HG03571 (cell line): ENCODE results near the gene SDK2.

Experiments used
- ATAC-seq: cut with Tn5 transposase; IDR thresholded peaks from one replicate; pipeline ENCODE4 v1.9.1; 2021; ENCODE audit not compliant: unreplicated experiment

The SDK2 gene

DNA sequence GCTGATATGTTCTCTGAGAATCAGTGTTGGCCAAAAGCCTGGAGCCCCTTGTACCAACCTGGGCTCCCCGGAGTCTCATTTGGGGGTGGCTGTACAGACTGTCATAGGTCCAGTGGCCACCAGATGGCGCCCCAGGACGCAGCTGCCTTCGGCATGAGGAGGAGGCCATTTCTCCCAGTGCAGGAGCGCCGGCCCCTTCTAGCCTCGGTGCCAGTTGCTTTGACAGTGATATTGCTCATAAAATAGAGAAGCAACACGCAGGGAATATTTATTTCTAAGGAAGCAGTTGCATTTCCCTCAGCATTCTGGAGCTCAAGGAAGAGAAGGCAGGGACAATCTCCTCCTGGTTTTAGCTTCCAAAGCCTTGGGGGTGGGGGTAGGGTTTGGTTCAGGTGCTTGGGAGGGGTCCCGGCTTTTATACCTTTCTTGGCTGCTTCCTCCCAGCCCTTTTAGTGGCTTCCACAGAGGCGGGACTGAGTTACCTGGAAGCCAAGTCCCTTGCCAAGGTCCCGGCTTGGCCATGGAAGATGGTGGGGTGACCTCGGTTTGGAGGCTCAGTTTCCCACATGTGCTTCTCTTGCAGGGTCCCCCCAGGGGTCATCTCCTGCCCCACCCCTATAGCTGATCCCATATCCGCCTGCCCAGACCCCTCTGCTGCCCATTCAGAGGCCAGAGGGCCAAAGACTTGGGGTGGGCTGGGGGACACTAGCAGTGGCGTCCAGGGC, 214.6 kb downstream of the SDK2 start:
- ATAC-seq = peak; percentile 60

DNA sequence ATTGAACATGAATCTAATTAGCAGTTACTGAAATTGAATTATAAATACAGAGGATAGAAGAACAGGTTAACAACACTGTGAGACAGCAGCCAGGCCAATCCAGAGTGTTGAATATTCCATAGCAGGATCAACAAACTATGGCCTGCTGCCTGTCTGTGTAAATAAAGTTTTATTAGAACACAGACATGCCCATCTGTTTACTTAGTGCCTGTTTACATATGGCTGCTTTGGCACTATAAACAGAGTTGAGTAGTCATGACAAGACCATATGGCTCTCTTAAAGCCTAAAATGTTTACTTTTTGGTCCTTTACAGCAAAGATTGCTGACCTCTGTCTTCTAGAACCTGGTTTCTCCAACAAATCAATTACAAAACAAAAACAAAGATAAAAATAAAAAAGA, 217.0 kb downstream of the SDK2 start:
- ATAC-seq = no peak

DNA sequence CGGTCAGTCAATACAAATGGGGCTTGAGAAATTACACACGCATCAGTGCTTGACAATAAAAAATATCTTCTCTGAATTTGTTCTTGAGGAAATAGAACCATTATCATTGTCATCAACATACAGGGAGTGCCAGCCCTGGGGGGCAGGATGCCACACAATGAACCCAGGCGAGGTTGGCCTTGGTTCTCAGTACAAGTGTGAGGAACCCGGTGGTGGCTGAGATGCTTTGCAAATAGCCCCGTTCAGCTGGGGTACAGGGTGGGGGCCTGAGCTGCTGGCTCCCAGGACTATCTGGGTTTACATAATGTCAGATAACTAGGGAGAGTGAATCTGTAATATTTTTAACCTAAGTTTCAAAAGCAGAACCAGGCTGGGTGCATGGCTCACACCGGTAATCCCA, 219.7 kb downstream of the SDK2 start:
- no peak for ATAC-seq

DNA sequence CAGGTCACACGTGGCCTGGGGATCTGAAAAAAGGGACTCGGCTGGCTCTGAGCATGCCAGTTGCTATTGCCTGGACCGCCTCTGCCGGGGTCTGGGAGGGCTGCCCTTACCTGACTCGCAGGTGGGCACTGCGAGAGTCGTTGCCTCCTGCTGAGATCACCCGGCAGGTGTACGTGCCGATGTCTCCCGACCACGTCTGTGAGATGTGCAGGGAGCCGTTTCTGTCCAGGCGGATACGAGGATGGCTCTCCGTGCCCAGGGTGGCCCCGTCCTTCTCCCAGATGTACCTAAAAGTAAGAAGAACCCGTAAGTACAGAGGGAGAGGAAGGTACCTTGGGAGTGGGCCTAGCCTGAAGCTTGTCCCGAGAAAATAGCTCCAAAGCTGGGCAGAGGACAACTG, 220.4 kb downstream of the SDK2 start:
- ATAC-seq = no peak

DNA sequence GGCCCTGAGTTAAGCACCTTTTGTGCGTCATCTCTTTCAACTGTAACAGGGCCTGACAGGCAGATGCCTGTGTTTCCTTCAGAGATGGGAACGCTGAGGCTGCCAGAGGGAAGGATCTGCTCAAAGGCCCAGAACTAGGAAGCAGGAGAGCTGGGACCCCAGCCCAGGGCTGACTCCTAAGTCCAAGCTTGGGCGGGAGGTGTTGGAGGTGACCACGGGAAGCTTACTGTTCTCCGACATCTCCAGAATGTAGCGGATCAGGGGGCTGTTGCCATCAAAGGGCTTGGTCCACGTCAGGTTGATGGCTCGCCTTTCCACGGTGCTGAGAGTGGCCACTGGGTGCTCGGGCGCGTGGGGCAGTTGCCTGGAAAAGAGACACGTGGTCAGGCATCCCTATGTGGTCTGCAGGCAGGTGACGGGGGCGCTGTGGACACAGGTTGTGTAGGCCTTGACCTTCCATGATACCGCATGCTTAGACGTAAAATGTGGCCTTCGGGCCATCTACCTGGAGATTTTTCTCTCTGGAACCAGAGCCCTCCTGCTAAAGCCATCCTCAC, 221.0 kb downstream of the SDK2 start:
- ATAC-seq = no peak

DNA sequence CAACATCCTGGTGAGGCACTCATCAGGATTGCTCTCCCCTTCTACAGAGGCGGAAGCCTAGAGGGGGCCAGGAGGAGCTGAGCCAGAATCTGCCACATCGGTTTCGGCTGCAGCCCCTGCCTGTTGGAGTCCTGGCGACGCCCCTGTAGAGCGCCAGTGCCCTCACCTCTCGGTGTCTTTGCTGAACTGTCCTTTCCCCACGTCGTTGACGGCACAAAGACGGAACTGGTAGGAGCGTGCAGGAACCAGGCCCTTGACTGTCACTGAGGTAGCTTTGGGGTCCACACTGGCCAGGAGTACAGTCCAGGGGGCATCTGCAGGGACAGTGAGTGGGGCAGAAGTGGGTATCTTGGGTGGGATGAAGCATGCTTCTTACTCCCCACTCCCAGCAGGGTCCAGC, 222.1 kb downstream of the SDK2 start:
- no peak for ATAC-seq

DNA sequence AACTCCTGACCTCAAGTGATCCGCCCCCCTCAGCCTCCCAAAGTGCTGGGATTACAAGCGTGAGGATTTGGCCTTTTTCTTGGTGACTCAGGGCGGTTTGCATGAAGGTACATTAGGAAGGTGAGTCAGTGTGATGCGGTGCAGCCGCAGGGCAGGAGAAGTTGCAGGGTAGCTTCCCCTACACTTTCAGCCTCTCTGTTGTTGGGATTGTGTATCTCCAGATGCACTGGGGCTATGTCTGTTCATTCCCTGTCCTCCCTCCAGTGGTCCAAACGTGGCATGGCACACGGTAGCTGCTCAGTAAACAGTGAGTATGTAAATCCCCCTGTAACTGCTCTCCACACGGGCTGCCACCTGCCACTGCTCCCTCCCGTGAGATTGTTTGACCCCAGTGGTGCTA, 223.3 kb downstream of the SDK2 start:
- no peak for ATAC-seq

DNA sequence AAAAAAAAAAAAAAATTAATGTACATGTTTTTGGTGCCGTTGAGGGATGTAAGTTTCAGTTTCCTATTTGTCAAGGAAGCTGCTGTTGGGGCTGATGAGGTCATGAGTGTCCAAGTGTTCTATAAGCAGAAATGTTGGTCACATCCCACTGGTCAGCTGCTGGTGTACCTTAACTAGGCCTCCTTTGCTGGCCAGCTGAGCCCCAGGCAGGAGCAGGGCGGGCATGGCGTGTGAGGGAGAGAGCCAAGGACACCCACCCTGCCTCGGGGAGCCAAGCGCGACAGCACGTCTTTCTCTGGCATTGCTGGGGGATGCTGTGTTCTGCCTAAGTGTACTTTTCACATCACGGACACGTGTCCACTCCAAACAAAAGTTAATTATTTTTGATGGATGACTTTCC, 224.4 kb downstream of the SDK2 start:
- ATAC-seq = no peak

DNA sequence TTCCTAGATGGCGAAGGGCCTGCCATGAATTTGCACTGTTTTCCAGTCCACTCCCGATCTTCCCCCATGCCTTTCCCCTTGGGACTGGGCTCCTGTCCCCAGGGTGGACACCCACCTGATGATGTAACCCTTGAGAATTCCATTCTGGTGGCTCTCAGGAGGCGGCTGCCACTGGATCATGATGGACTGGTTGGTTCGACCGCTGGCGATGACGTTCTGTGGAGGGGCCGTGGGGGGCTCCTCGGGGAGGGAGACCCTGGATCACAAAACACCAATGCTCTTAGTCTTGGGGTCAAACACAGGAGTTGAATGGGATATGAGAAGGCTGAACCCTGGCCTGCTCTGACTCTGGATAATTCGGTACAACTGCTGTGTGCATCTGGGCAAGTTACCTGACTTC, 225.2 kb downstream of the SDK2 start:
- no peak for ATAC-seq

DNA sequence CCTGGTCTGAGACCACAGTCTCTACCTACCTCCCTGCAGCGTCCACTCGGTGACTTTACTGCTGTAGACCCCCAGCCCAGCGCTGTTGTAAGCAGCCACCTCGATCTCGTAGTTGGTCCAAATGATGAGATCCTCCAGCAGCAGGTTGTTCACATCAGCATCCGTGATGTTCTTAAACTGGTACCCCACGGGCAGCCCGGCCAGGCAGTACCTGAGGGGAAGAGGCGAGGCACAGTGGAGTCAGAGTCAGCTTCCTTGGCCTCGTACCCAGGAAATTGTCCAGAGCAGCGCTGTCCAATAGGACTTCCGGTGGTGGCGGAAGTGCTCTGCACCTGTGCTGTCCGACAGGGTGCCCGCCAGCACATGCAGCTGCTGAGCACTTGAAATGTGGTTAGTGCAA, 228.5 kb downstream of the SDK2 start:
- no peak for ATAC-seq

DNA sequence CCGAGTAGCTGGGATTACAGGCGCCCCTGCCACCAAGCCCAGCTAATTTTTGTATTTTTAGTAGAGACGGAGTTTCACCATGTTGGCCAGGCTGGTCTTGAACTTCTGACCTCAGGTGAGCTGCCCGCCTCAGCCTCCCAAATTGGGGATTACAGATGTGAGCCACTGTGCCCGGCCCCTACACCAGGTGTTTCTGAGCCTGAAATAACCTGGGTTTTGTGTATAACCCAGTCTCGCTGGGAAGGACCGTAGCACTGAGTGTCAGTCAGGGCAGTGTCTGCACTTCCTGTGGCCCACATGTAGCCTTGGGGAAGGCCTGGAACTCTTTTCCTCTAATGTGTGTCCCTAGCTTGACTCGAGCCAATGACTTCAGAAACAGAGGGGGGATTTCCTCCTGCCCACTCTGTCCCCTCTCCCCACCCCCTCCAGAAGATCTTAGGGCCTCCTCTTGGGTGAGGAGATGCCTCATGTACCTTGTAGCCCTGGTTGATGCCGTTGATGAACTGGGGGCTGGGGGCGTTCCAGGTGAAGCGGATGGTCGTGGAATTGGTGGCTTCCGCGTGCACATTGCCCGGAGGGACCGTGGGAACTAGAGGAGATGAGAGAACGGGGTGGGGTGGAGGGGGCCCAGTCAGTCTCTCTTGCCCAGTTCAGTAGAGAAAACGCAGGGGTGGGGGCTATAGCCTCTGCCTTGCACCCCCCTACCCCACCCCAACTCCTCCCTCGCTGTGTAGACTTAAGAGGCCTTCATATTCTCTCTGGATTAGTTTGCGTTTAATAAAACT, 229.9 kb downstream of the SDK2 start:
- no peak for ATAC-seq

DNA sequence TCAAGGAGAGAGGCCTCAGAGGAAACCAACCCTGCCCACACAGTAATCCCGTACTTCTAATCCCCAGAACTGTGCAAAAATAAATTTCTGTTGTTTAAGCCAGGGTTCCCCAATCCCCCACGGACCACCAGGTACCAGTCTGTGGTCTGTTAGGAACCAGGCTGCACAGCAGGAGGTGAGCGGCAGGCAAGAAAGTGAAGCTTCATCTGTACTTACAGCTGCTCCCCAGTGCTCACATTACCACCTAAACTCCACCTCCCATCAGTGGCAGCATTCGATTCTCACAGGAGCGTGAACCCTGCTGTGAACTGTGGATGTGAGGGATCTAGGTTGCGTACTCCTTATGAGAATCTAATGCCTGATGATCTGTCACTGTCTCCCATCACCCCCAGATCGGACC, 231.3 kb downstream of the SDK2 start:
- no peak for ATAC-seq

DNA sequence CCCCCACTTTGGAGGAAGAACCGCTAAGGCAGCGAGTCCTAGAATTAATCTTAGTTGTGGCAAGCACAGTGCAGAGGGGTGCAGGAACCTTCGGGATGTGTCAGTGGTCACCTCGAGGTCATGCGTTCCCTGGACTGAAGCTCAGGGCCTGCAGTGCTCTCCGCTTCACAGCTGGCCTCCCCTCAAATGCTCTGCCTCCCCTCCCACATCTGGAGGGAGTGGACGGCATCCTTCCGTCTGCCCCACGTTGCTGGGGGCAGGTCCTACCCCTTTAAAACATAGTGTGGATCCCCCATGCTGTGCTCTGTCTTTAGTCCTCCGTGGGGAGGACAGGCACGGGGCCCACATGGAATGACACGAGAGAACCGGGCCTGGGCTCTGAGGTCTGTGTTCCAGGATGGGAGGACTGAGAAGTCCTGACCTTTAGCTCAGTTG, 232.9 kb downstream of the SDK2 start:
- no peak for ATAC-seq

DNA sequence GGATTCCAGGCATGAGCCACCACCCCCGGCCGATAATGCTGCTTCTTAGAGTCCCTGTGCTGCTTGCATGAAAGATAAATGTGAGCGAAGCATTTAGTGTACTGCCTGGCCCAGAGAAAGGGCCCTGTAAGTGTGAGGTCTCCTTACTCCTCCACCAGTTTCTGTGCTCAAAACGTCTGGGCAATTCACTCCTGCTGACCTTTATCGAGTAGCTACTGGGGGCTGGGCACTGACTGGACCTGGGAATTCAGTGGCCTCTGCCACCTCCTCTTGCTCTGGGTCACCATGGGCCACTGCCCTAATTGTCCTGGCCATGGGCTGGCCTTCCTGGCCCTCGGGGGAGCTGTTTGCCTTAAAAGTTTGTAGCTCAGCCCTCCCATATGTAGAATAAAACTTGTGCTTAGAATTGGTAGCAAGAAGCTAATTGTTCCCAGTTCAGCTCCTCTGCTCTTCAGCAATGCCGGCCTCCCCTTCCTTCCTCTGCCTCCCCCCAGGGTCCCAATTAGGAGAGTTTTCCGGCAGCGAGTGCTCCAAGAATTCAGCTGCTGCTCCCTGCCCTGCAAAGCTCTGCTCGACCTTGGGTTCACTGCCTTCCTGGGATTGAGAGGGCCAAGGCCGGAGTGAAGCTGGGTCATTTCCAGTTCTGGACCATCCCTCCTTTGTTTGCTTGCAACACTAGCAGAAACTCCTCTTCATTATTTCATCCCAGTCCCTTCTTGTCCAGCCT, 233.5 kb downstream of the SDK2 start:
- no peak for ATAC-seq

DNA sequence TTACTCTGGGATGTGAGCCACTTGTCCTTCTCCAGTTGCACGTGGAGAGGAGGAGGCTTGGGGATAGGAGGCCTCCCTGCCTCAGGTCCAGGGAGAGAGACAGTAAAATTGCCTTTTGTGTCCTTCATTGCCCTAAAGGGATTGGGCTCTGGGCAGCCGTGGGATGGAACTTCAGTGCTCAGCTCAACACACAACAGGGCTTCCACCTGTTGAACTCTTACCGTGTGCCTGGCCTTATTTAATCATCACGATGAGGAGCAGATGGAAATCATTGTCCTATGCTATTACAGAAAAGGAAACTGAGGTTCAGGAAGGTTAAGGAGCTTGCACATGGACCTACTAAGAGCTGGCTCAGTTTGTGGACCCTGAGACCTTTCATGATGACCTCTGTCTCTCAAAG, 240.0 kb downstream of the SDK2 start:
- no peak for ATAC-seq

DNA sequence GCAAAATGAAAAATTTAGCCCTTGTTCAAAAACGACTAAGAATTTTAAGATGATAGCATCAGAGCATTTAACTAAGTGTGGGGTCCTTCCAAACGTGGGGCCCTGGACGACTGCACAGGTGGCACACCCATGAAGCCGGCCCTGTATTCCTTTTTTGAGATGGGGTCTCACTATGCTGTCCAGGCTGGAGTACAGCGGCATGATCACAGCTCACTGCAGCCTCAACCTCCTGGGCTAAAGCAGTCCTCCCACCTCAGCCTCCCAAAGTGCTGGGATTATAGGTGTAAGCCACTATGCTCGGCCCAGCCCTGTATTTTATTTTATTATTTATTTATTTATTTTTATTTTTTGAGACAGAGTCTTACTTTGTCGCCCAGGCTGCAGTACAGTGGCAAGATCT, 241.8 kb downstream of the SDK2 start:
- ATAC-seq = no peak

DNA sequence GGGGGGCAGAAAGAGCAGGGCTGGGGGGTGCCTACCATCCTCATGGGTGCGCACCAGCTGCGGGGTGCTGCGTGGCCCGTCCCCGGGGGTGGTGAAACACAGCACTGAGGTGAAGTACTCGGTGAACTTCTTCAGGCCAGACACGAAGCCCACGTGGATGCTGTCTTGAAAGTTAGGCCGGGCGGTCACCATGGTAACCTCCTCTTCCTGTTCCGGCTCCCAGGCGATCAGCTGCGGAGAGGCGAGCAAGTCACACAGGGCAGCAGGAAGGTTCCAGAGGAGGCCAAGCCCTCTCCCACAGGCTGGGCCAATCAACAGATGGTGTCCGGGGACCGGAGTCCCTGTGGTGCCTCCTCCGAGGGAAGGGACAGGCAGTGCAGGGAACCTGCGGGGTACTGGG, 242.3 kb downstream of the SDK2 start:
- ATAC-seq = no peak

DNA sequence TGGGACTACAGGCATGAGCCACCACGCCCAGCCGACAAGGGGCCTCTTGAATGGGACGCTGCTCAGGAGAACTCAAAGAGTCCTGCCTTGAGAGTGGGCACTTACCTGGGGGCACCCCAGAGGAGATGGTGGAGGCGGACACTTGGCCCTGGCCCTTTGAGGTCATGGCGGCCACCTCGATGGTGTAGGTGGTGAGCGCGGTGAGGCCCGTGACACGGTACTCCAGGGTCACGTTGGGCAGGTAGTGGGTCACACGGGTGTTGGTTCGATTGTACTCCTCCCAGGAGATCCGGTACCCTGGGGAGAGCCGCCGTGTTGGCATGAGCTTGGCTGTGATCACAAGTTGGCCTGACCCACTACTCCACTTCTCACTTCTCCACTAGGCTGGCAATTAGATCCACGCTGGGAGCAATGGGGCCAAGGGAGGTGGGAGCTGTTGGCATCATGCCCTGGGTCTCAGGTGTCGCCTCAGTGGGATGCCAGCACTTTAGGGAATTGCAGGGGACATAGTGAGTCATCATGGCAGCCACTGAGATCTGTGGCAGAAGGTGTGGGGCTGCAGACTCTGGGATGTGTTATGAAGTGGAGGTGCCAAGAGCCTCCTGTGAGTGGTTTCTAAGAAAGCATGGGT, 243.2 kb downstream of the SDK2 start:
- ATAC-seq = no peak

DNA sequence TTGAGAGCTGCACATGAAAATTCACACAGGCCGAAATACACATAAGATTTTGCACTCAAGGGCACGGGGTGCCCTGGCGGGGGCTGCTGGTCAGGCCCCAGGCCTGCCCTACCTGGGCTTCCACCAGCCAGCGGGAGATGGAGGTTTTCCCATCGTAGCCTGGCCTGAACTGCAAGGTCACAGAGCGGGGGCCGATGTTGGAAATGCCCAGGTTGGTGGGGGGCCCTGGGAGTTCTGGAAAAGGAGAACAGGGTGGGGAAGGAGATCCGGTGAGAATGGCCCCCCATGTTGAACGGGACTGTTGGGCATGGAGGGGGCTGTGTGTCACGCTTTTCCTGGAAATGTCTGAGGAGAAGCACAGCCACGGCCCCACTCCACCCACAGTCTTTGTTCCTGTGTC, 245.2 kb downstream of the SDK2 start:
- ATAC-seq = no peak

DNA sequence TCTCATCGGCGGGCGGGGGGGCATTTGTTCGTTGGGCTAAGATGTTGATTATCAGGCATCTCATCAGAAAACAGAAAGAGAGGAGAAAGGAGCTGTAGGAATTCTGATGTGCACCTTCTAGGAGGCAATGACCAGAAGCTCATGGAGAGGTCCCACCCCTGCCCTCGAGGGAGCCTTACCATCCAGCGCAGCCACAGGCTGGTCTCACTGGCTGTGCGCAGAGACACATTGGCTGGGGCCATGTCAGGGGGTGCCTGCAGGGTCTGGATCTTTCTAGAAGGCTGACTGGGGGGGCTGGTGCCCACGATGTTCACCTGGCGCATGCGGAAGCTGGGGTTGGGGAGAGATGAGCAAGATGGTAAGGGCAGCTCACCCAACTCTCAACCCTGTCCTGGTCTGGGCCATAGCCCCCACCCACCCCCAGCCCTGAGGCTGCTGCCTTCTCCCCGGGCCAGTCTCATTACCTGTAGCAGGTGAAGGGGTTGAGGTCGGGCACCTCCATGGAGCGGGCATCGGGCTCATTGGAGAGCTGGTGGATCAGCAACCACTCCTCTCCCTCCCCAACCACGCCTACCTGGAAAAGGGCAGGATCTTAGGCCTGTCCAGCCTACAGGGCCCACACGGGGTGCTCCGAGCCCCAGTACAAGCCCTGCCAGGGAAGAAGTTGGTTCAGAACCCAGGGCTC, 246.2 kb downstream of the SDK2 start:
- ATAC-seq = no peak
